Transverse colon (tissue), 3 donors: ENCODE results near the gene MEIKIN.
"Not testable (repeated sequence)": the region's sequence is repeated elsewhere in the genome, so short reads cannot be mapped to it uniquely, and the experiment has no call there.

ENCODE experiments used
- CTCF ChIP-seq, 5 experiments: fragments of 200-600 bp in 3 of 5; fragments of 450-650 bp in 2 of 5; sonication (generic) in 3 of 5; IDR thresholded peaks; 1 replicate in 2 of 5; 2 replicates in 3 of 5; pipeline ENCODE4 v1.5.1; 2016 to 2017; ENCODE audit warnings: antibody characterized with exemption in 5 of 5, inconsistent platforms in 3 of 5, mild to moderate bottlenecking in 2 of 5, moderate library complexity in 1 of 5
- EP300 ChIP-seq: sonication (generic); formaldehyde crosslinking; IDR thresholded peaks from one replicate; pipeline ENCODE4 v1.6.1; 2017; ENCODE audit warnings: antibody characterized with exemption, low read depth

DNA sequence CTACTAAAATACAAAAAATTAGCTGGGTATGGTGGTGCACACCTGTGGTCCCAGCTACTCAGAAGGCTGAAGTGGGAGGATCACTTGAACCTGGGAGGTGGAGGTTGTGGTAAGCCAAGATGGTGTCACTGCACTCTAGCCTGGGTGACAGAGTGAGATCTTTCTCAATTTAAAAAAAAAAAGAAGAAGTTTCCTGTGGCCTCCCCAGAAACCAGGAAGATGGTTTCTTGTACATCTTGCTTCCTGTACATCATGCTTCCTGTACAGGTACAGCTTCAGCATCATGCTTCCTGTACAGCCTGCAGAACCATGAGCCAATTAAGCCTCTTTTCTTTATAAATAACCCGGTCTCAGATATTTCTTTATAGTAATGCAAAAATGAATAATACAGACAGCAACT, 43.2 kb downstream of the MEIKIN start:
- not testable (repeated sequence) for TF ChIP-seq EP300; CTCF (IDR thresholded peaks at IDR 0.05)
